ENCODE results near the gene ARHGEF17.

DNA sequence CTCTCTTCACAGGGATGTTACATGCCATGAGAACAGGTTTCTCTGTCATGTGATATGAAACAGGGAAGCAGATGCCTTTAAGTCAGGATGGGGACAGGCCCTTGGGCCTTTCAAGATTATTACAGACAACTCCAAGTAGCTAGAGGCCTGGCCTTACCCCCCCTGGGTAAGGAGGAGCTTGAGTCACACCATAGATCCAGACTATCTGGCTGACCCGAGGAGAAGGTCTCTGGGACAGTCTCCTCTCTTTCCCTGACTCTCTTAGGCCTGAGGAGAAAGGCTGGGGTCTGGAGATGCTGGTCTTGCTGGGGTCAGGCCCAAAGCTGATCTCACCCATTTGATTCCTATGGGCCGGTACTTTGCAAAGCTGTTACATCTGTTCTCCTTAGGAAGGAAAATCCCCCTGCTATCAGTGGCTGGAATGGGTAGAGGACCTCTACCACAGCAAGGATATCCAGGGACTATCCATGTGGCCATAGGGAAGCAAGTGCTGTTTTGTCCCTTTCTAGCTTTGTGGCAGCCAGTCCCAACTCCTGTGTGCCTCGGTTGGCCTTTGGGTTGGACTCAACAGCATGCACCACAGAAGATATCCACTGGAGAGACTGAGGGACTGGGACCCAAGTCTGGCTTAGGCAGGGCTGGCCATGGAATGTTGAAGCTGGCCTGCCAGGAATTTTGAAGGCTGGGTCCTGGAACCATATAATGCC lies 93.3 kb downstream of the ARHGEF17 start:
- TF ChIP-seq, protein P1, sequence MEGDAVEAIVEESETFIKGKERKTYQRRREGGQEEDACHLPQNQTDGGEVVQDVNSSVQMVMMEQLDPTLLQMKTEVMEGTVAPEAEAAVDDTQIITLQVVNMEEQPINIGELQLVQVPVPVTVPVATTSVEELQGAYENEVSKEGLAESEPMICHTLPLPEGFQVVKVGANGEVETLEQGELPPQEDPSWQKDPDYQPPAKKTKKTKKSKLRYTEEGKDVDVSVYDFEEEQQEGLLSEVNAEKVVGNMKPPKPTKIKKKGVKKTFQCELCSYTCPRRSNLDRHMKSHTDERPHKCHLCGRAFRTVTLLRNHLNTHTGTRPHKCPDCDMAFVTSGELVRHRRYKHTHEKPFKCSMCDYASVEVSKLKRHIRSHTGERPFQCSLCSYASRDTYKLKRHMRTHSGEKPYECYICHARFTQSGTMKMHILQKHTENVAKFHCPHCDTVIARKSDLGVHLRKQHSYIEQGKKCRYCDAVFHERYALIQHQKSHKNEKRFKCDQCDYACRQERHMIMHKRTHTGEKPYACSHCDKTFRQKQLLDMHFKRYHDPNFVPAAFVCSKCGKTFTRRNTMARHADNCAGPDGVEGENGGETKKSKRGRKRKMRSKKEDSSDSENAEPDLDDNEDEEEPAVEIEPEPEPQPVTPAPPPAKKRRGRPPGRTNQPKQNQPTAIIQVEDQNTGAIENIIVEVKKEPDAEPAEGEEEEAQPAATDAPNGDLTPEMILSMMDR (IDR thresholded peaks at IDR 0.05): no peak
- no peak for TF ChIP-seq POLR2A (IDR thresholded peaks at IDR 0.05)

Data from thyroid gland (tissue), 4 donors.